ENCODE results near the gene F13B.

The F13B gene

DNA sequence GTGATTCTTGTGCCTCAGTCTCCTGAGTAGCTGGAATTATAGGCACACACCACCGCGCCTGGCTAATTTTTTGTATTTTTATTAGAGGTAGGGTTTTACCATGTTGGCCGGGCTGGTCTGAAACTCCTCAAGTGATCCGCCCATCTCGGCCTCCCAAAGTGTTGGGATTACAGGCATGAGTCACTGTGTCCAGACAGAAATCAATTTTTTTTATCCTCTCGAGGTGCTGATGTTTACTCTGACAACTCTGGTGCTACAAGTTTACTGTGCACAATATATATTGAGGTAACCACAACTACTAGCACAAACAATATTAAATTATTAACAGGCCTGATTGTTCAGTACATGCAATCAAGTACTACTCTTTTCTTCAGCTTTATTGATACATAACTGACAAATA, 39.7 kb downstream of the F13B start:
- no peak overlapping the region for H3K4me3 ChIP-seq (ENCODE audit: low read depth, low read length)
- TF ChIP-seq, protein P1, sequence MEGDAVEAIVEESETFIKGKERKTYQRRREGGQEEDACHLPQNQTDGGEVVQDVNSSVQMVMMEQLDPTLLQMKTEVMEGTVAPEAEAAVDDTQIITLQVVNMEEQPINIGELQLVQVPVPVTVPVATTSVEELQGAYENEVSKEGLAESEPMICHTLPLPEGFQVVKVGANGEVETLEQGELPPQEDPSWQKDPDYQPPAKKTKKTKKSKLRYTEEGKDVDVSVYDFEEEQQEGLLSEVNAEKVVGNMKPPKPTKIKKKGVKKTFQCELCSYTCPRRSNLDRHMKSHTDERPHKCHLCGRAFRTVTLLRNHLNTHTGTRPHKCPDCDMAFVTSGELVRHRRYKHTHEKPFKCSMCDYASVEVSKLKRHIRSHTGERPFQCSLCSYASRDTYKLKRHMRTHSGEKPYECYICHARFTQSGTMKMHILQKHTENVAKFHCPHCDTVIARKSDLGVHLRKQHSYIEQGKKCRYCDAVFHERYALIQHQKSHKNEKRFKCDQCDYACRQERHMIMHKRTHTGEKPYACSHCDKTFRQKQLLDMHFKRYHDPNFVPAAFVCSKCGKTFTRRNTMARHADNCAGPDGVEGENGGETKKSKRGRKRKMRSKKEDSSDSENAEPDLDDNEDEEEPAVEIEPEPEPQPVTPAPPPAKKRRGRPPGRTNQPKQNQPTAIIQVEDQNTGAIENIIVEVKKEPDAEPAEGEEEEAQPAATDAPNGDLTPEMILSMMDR (conservative IDR thresholded peaks at IDR 0.05; ENCODE audit: low read depth, low read length): no peak
- no peak for DNase-seq (ENCODE audit: low read depth)

DNA sequence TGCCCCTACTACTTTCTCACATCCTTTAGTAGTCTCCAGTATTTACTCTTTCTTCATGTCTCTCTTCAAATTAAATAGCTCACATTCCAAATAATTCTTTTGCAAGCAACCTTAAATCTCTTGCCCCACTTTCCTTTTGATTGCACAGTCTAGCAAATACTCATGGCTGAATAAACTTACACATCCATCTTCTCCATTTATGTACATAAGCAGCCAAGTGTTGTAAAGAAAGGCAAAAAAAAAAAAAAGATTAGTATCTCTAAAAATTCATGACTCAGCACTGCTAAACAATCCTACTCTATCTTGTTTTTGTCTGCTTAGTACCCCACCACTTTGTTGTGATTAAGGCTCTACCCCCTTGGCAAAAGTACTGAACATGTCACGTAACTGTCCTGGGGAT, 42.6 kb downstream of the F13B start:
- DNase-seq (ENCODE audit: low read depth): no peak
- TF ChIP-seq, protein P1 (conservative IDR thresholded peaks at IDR 0.05; ENCODE audit: low read depth, low read length): no peak
- no peak overlapping the region for H3K4me3 ChIP-seq (ENCODE audit: low read depth, low read length)

DNA sequence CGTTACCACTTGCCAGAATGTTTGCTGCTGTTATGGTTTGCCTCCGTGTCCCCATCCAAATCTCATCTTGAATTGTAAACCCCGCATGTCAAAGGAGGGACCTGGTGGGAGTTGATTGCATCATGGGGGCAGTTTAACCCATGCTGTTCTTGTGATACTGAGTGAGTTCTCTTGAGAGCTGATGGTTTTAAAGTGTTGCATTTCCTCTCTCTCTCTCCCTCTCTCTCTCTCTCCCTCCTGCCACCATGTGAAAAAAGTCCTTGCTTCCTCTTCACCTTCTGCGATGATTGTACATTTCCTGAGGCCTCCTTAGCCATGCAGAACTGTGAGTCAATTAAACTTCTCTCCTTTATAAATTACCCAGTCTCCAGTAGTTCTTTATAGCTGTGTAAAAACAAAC, 45.3 kb downstream of the F13B start:
- TF ChIP-seq, protein P1 (conservative IDR thresholded peaks at IDR 0.05; ENCODE audit: low read depth, low read length): no peak
- DNase-seq (ENCODE audit: low read depth): no peak
- no peak overlapping the region for H3K4me3 ChIP-seq (ENCODE audit: low read depth, low read length)

DNA sequence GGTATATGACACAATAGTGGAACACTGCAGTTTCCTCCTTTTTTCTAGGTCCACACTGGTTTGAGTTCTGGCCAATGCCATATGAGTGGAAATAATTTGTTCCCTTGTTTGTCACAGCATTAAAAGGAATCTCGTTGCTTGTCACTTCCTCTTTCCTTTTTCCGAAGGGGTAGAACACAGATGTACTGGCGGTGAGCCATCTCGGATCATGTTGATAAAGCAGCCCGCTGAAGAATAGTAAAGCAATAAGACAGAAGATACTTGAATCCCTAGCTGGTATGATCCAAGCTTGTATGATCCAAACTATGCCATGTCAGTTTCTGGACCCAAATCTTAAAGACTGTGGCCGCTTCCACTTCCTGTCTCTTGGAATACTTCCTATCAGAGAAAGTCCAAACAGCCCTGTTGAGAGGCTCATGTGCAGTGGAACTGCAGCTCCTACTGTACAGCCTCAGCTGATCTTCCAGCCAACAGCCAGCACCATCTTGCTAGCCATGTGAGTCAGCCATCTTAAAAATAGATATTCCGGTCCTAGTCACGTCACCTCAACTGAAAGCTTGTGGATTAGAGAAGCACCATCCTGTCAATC, 49.4 kb downstream of the F13B start:
- no peak for DNase-seq (ENCODE audit: low read depth)
- TF ChIP-seq, protein P1 (conservative IDR thresholded peaks at IDR 0.05; ENCODE audit: low read depth, low read length): no peak
- H3K4me3 ChIP-seq (ENCODE audit: low read depth, low read length): no peak overlapping the region

DNA sequence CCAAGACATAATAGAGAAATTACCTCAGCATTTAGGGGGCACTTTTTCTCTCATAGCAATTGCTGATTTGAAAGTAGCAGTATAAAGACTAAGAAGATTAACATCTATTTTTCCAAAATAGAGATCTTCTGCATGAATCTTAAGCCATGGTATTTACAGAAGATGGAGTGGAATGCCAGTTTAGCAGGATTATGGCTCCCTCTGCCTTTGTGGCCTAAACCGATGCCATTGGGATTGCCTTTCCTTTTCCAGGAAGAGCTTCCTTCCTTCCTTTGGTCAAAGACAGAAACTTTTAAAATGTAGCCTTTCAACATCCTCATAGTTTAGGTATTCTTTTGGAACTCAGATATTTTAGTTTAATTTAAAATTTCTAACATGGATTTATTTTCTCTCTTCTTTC, 50.3 kb downstream of the F13B start:
- DNase-seq (ENCODE audit: low read depth): no peak
- TF ChIP-seq, protein P1 (conservative IDR thresholded peaks at IDR 0.05; ENCODE audit: low read depth, low read length): no peak

DNA sequence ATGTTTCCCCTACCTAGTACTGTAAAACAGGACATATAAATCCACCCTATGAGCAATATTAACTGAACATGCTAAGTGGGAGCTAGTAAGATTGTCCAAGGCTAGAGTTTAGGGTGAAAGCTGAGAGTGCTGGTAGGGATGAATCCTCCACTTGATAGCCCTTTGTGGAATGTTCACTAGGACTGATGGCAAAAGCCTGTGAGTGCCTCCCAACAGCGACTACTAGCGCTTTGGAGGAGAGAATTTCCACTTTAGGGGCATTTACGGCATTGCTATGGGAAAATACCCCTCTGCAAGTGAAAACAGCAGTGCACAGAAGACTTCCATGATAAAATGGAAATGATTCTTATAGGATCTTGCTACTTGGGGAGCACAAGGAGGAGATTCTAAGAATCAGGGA, 53.8 kb downstream of the F13B start:
- TF ChIP-seq, protein P1 (conservative IDR thresholded peaks at IDR 0.05; ENCODE audit: low read depth, low read length): no peak
- no peak overlapping the region for H3K4me3 ChIP-seq (ENCODE audit: low read depth, low read length)

More for the DNA sequence above, 50.3 kb downstream of the F13B start:
- no peak overlapping the region for H3K4me3 ChIP-seq (ENCODE audit: low read depth, low read length)

DNA sequence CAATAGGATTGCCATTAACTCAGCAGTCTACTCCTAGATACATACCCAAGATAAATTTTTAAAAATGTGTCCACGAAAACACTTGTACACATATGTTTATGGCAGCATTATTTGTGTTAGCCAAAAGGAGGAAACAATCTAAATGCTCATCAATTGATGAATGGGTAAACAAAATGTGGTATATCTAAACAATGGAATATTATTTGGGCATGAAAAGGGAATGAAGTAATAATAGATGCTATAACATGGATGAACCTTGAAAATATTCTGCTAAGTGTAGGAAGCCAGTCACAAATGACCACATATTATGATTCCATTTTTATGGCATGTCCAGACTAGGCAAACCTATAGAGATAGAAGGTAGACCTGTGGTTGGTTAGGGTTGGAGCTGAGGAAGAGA, 55.4 kb downstream of the F13B start:
- no peak for DNase-seq (ENCODE audit: low read depth)
- H3K4me3 ChIP-seq (ENCODE audit: low read depth, low read length): no peak overlapping the region
- TF ChIP-seq, protein P1 (conservative IDR thresholded peaks at IDR 0.05; ENCODE audit: low read depth, low read length): no peak

More for the DNA sequence above, 53.8 kb downstream of the F13B start:
- no peak for DNase-seq (ENCODE audit: low read depth)

Data from choroid plexus epithelial cell (primary cell).